Sigmoid colon (tissue), 7 donors: Measurements from ENCODE around the gene ACBD6. TPM values are rescaled to one million over a fixed set of nuclear protein-coding genes. Genes with fewer than 3 reads are reported as not detected.

ENCODE experiments used
- DNase-seq: peaks from one replicate; pipeline ENCODE4 v3.0.0-alpha.2; 2019
- H3K27ac ChIP-seq, 4 donors: fragments of 200-600 bp; sonication (generic); one replicate each; pipeline ENCODE4 v1.5.1; 2016 to 2019; ENCODE audit warnings: mild to moderate bottlenecking in 1 of 4
- H3K27me3 ChIP-seq, 3 donors: fragments of 200-600 bp; sonication (generic); one replicate each; pipeline ENCODE4 v1.5.1; 2019; ENCODE audit warnings: mild to moderate bottlenecking in 1 of 3
- H3K36me3 ChIP-seq, 4 donors: fragments of 200-600 bp; sonication (generic); one replicate each; pipeline ENCODE4 v1.5.1; 2016 to 2019
- H3K4me1 ChIP-seq, 4 donors: fragments of 200-600 bp; sonication (generic); one replicate each; pipeline ENCODE4 v1.5.1; 2017 to 2019
- H3K4me3 ChIP-seq, 4 donors: fragments of 200-600 bp; sonication (generic); one replicate each; pipeline ENCODE4 v1.5.1; 2017 to 2019; ENCODE audit warnings: mild to moderate bottlenecking in 2 of 4, moderate library complexity in 1 of 4
- H3K9me3 ChIP-seq, 4 donors: fragments of 200-600 bp in 3 of 4; sonication (generic) in 3 of 4; one replicate each; pipeline versions ENCODE4 v1.5.1 to v1.6.1; 2013 to 2019
- EP300 ChIP-seq, 4 donors: sonication (generic); formaldehyde crosslinking; IDR thresholded peaks; one replicate each; pipeline ENCODE4 v1.6.1; 2017; ENCODE audit warnings: antibody characterized with exemption in 4 of 4
- POLR2A ChIP-seq, 2 donors: fragments of 450-650 bp; IDR thresholded peaks; one replicate each; pipeline ENCODE4 v1.6.1; 2016; ENCODE audit warnings: antibody characterized with exemption in 2 of 2, mild to moderate bottlenecking in 2 of 2, moderate library complexity in 2 of 2
- POLR2AphosphoS5 ChIP-seq, 4 donors: sonication (generic); formaldehyde crosslinking; IDR thresholded peaks; one replicate each; pipeline ENCODE4 v1.6.1; 2017; ENCODE audit warnings: antibody characterized with exemption in 4 of 4
- WGBS, 2 donors: extraction: QIAGEN DNeasy Blood & Tissue Kit; methylation state at CpG; one replicate each; pipeline ENCODE4 v1.1.7; 2013; 5-methylcytosine and 5-hydroxymethylcytosine counted together
- intact Hi-C: fragments of 100-400 bp; cut with DNase I; formaldehyde crosslinking; loops from one replicate; pipeline ENCODE4 v1.15.1; 2023
- polyA plus RNA-seq, 3 donors: library from polyadenylated mRNA; stranded (reverse); fragments of 200-250 nt; gene quantifications; one replicate each; pipeline ENCODE4 v1.2.3, GENCODE V29; 2013
- total RNA-seq, 4 donors: library from RNA; depleted of rRNA; stranded (reverse); fragments of >200 nt; gene quantifications; one replicate each; pipeline ENCODE4 v1.1.0, GENCODE V29; 2016
- TF ChIP-seq, protein P1 (sequence below), 4 experiments: fragments of 450-650 bp in 3 of 4; fragments of 200-600 bp in 1 of 4; IDR thresholded peaks; one replicate each; pipeline ENCODE4 v1.5.1; 2016 to 2019; ENCODE audit warnings: antibody characterized with exemption in 4 of 4, mild to moderate bottlenecking in 3 of 4, moderate library complexity in 2 of 4
- donor health status: healthy with polysubstance abuse.
- donor health status: Bipolar disorder and iron deficiency.
- donor health status: healthy.

The ACBD6 gene
- total and polyA plus RNA-seq, 7 donors: 11.4 to 40.8 (median 35.5) TPM

- 26 to 70% methylated on average over 2 of the region's 2 CpGs for WGBS, 2 donors
- Histone ChIP-seq H3K27ac (no peak overlapping the region), H3K9me3 (no peaks in the 10 kb centered on the region), H3K36me3 (no peaks in the 10 kb centered on the region), H3K27me3 (no peaks in the 10 kb centered on the region), H3K4me1 (peaks cover 0 to 9% (median 2%) of the 10 kb centered on the region in 4 donors), H3K4me3 (no peak overlapping the region)
- TF ChIP-seq, protein P1, sequence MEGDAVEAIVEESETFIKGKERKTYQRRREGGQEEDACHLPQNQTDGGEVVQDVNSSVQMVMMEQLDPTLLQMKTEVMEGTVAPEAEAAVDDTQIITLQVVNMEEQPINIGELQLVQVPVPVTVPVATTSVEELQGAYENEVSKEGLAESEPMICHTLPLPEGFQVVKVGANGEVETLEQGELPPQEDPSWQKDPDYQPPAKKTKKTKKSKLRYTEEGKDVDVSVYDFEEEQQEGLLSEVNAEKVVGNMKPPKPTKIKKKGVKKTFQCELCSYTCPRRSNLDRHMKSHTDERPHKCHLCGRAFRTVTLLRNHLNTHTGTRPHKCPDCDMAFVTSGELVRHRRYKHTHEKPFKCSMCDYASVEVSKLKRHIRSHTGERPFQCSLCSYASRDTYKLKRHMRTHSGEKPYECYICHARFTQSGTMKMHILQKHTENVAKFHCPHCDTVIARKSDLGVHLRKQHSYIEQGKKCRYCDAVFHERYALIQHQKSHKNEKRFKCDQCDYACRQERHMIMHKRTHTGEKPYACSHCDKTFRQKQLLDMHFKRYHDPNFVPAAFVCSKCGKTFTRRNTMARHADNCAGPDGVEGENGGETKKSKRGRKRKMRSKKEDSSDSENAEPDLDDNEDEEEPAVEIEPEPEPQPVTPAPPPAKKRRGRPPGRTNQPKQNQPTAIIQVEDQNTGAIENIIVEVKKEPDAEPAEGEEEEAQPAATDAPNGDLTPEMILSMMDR (IDR thresholded peaks at IDR 0.05): no peak
- TF ChIP-seq POLR2AphosphoS5 (IDR thresholded peaks at IDR 0.05) (no peak), POLR2A (IDR thresholded peaks at IDR 0.05) (no peak), EP300 (IDR thresholded peaks at IDR 0.05) (no peak)
- intact Hi-C loops: no loop called here
- DNase-seq: no peak
These were observed 201.1 kb downstream of the ACBD6 start for GRCh38 chr1:180301135-180301742.

DNA sequence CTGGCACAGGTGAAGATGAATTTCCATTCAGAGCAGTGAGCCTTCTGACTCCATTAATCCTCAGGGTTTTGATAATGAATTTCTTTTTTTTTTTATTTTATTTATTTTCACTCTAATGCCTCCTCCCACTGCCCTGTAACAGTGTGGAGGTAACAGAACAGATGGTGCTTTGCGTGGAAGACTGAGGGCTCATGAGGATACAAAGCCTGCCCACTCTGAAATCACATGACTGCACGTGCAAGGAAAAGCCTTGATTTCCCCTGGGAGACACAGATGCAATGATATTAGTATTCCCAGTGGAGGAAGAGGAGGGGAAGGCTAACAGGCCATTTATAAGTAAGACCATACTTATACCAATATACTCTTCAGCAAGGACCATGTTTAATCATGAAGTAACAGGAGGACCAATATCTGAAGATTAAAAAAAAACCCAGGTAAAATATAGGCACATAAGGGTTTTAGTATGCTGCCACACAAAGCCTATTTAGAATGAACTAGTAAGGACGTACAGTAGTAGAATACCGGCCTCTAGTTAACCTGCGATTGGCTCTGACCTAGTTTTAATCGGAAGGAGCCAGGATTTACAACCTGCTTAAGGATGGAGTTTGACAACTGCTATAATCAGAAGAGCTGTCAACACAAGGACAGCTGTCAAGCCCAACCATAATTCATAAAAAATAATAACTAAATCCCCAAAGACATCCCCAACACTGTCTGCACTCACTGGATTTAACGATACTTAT, 202.7 kb downstream of the ACBD6 start:
- TF ChIP-seq, protein P1 (IDR thresholded peaks at IDR 0.05): no peak
- TF ChIP-seq EP300 (IDR thresholded peaks at IDR 0.05) (no peak), POLR2AphosphoS5 (IDR thresholded peaks at IDR 0.05) (no peak), POLR2A (IDR thresholded peaks at IDR 0.05) (no peak)
- WGBS, 2 donors: 91 to 95% methylated on average over 7 of the region's 7 CpGs
- no peaks in the 10 kb centered on the region for H3K36me3 ChIP-seq
- no peaks in the 10 kb centered on the region for H3K9me3 ChIP-seq
- H3K27me3 ChIP-seq: no peaks in the 10 kb centered on the region
- peaks cover 0 to 9% (median 2%) of the 10 kb centered on the region in 4 donors for H3K4me1 ChIP-seq
- H3K27ac ChIP-seq: no peak overlapping the region
- DNase-seq: no peak
- intact Hi-C loops: no loop called here
- no peak overlapping the region for H3K4me3 ChIP-seq

GRCh38 chr1:180295999-180296398, 206.4 kb downstream of the ACBD6 start:
- H3K27ac ChIP-seq: no peak overlapping the region
- intact Hi-C loops: no loop called here

GRCh38 chr1:180294711-180295110, 207.7 kb downstream of the ACBD6 start:
- no peak for DNase-seq
- intact Hi-C loops: no loop called here
- no peak overlapping the region for H3K27ac ChIP-seq
- H3K9me3 ChIP-seq: no peaks in the 10 kb centered on the region
- TF ChIP-seq EP300 (IDR thresholded peaks at IDR 0.05): no peak
- TF ChIP-seq POLR2A (IDR thresholded peaks at IDR 0.05): no peak
- TF ChIP-seq, protein P1 (IDR thresholded peaks at IDR 0.05): no peak
- TF ChIP-seq POLR2AphosphoS5 (IDR thresholded peaks at IDR 0.05): no peak
- H3K27me3 ChIP-seq: no peaks in the 10 kb centered on the region
- WGBS, 2 donors: 98 to 99% methylated on average over 2 of the region's 2 CpGs
- no peaks in the 10 kb centered on the region for H3K36me3 ChIP-seq
- no peaks in the 10 kb centered on the region for H3K4me1 ChIP-seq
- no peak overlapping the region for H3K4me3 ChIP-seq

More at GRCh38 chr1:180295999-180296398, 206.4 kb downstream of the ACBD6 start:
- no peak for DNase-seq
- no peaks in the 10 kb centered on the region for H3K27me3 ChIP-seq
- no peaks in the 10 kb centered on the region for H3K9me3 ChIP-seq
- H3K4me3 ChIP-seq: no peak overlapping the region
- H3K36me3 ChIP-seq: no peaks in the 10 kb centered on the region
- TF ChIP-seq EP300 (IDR thresholded peaks at IDR 0.05): no peak
- TF ChIP-seq POLR2AphosphoS5 (IDR thresholded peaks at IDR 0.05): no peak
- no peaks in the 10 kb centered on the region for H3K4me1 ChIP-seq
- WGBS, 2 donors: 79 to 94% methylated on average over 1 of the region's 1 CpG

DNA sequence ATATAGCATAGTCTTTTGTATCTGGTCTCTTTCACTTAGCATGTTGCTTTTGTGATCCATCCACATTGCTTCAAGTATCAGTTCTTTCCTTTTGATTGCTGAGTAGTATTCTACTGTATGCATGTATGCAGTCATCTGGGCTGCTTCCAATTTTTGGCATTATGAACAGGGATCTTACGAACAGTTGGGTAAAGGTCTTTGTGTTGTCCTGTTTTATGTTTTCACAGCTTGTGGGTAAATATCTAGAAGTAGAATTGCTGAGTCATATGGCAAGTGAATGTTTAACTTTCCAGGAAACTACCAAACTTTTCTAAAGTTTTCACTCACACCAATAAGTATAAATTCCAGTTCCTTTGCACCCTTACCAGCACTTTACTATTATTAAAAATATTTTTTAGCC, 211.4 kb downstream of the ACBD6 start:
- intact Hi-C loops: no loop called here
- Histone ChIP-seq H3K27ac (no peak overlapping the region), H3K27me3 (no peaks in the 10 kb centered on the region), H3K4me1 (no peaks in the 10 kb centered on the region), H3K9me3 (no peaks in the 10 kb centered on the region), H3K4me3 (no peak overlapping the region), H3K36me3 (peaks cover 0 to 11% (median 0%) of the 10 kb centered on the region in 4 donors)
- WGBS, 2 donors: 14 to 68% methylated on average over 1 of the region's 1 CpG
- no peak for DNase-seq
- TF ChIP-seq POLR2A (IDR thresholded peaks at IDR 0.05): no peak
- TF ChIP-seq POLR2AphosphoS5 (IDR thresholded peaks at IDR 0.05): no peak
- no peak for TF ChIP-seq EP300 (IDR thresholded peaks at IDR 0.05)
- TF ChIP-seq, protein P1 (IDR thresholded peaks at IDR 0.05): no peak
